Trophoblast cell (in vitro differentiated cells and primary cell): ENCODE data around the gene USP32.

ENCODE experiments used
- DNase-seq, 2 donors: peaks; one replicate each; pipeline ENCODE4 v3.0.0-alpha.2; 2016
- H2AFZ ChIP-seq: 2 replicates; pipeline ENCODE4 v1.6.1; 2013; ENCODE audit warnings: low read length, moderate library complexity, mild to moderate bottlenecking; ENCODE audit not compliant: insufficient read depth, poor library complexity
- H2AK5ac ChIP-seq: 2 replicates; pipeline ENCODE4 v1.6.1; 2013; ENCODE audit warnings: mild to moderate bottlenecking, low read length
- H2BK120ac ChIP-seq: 2 replicates; pipeline ENCODE4 v1.6.1; 2013; ENCODE audit warnings: low read length, mild to moderate bottlenecking, moderate library complexity; ENCODE audit not compliant: insufficient read depth, poor library complexity
- H2BK12ac ChIP-seq: 2 replicates; pipeline ENCODE4 v1.6.1; 2013; ENCODE audit warnings: mild to moderate bottlenecking, low read length, moderate library complexity
- H2BK5ac ChIP-seq: 2 replicates; pipeline ENCODE4 v1.6.1; 2013; ENCODE audit warnings: low read length, low read depth, moderate library complexity, mild to moderate bottlenecking; ENCODE audit not compliant: poor library complexity
- H3K14ac ChIP-seq: 2 replicates; pipeline ENCODE4 v1.6.1; 2013; ENCODE audit warnings: mild to moderate bottlenecking, low read length
- H3K18ac ChIP-seq: 2 replicates; pipeline ENCODE4 v1.6.1; 2013; ENCODE audit warnings: mild to moderate bottlenecking, low read length
- H3K23ac ChIP-seq: 2 replicates; pipeline ENCODE4 v1.6.1; 2013; ENCODE audit warnings: low read length
- H3K27ac ChIP-seq: 2 replicates; pipeline ENCODE4 v1.5.1; 2013; ENCODE audit warnings: low read depth, mild to moderate bottlenecking, inconsistent platforms, low read length, moderate library complexity
- H3K27me3 ChIP-seq: 2 replicates; pipeline ENCODE4 v1.6.1; 2013; ENCODE audit warnings: inconsistent platforms, mild to moderate bottlenecking, low read length, moderate library complexity; ENCODE audit not compliant: insufficient read depth
- H3K36me3 ChIP-seq, 2 experiments: 1 replicate in 1 of 2; 2 replicates in 1 of 2; pipeline ENCODE4 v1.6.1; 2013; ENCODE audit warnings: low read length in 2 of 2, mild to moderate bottlenecking in 2 of 2, moderate library complexity in 1 of 2; ENCODE audit not compliant: insufficient read depth in 2 of 2, control insufficient read depth in 1 of 2
- H3K4ac ChIP-seq: 2 replicates; pipeline ENCODE4 v1.6.1; 2013; ENCODE audit warnings: low read depth, mild to moderate bottlenecking, low read length, moderate library complexity
- H3K4me1 ChIP-seq, 2 experiments: 1 replicate in 1 of 2; 2 replicates in 1 of 2; pipeline ENCODE4 v1.6.1; 2013; ENCODE audit warnings: low read length in 2 of 2, mild to moderate bottlenecking in 2 of 2, moderate library complexity in 1 of 2; ENCODE audit not compliant: insufficient read depth in 2 of 2, control insufficient read depth in 1 of 2
- H3K4me2 ChIP-seq: 2 replicates; pipeline ENCODE4 v1.6.1; 2013; ENCODE audit warnings: inconsistent platforms, mild to moderate bottlenecking, low read length, moderate library complexity
- H3K4me3 ChIP-seq: 2 replicates; pipeline ENCODE4 v1.5.1; 2013; ENCODE audit warnings: mild to moderate bottlenecking, low read depth, low read length, inconsistent platforms
- H3K79me1 ChIP-seq: one replicate; pipeline ENCODE4 v1.6.1; 2013; ENCODE audit warnings: low read length
- H3K79me2 ChIP-seq: 2 replicates; pipeline ENCODE4 v1.6.1; 2013; ENCODE audit warnings: low read length, mild to moderate bottlenecking; ENCODE audit not compliant: control insufficient read depth, insufficient read depth, poor library complexity
- H3K9ac ChIP-seq: 2 replicates; pipeline ENCODE4 v1.6.1; 2013; ENCODE audit warnings: mild to moderate bottlenecking, low read length
- H3K9me3 ChIP-seq: 2 replicates; pipeline ENCODE4 v1.6.1; 2013; ENCODE audit warnings: low read depth, mild to moderate bottlenecking, control low read depth, inconsistent platforms, low read length; ENCODE audit not compliant: insufficient read depth
- H4K12ac ChIP-seq: 2 replicates; pipeline ENCODE4 v1.6.1; 2013; ENCODE audit warnings: low read depth, mild to moderate bottlenecking, low read length, moderate library complexity
- H4K8ac ChIP-seq: 2 replicates; pipeline ENCODE4 v1.6.1; 2013; ENCODE audit warnings: low read depth, mild to moderate bottlenecking, low read length, moderate library complexity
- H4K91ac ChIP-seq: one replicate; pipeline ENCODE4 v1.6.1; 2013; ENCODE audit warnings: low read depth, mild to moderate bottlenecking, low read length, moderate library complexity
- WGBS: extraction: QIAGEN DNeasy Blood & Tissue Kit; methylation state at CpG from one replicate; pipeline ENCODE4 v1.1.7; 2013; ENCODE audit warnings: missing lambda C conversion rate; ENCODE audit not compliant: insufficient read length, insufficient coverage; ENCODE audit errors: extremely low coverage; 5-methylcytosine and 5-hydroxymethylcytosine counted together

Gene USP32

GRCh38 chr17:60403962-60404361 is 12.0 kb upstream of the USP32 start:
- Histone ChIP-seq H3K9me3 (no peaks in the 10 kb centered on the region), H2AK5ac (no peak overlapping the region), H2AFZ (no peak overlapping the region), H4K91ac (no peak overlapping the region), H3K4ac (no peak overlapping the region), H3K9ac (no peak overlapping the region), H3K4me1 (peaks cover 0 to 2% of the 10 kb centered on the region in 2 experiments), H3K27ac (no peak overlapping the region), H3K79me2 (no peaks in the 10 kb centered on the region), H2BK12ac (no peak overlapping the region), H2BK5ac (no peak overlapping the region), H3K36me3 (no peaks in the 10 kb centered on the region), H3K14ac (no peak overlapping the region), H3K27me3 (no peaks in the 10 kb centered on the region), H4K12ac (no peak overlapping the region), H2BK120ac (no peak overlapping the region), H3K18ac (no peak overlapping the region), H3K4me3 (no peak overlapping the region), H4K8ac (no peak overlapping the region), H3K4me2 (no peak overlapping the region), H3K23ac (no peak overlapping the region), H3K79me1 (peaks cover 1% of the 10 kb centered on the region)
- DNase-seq: no peak
- WGBS: no CpG with 5 or more reads among the region's 6 CpGs

- Histone ChIP-seq H3K4me2 (no peak overlapping the region), H2BK12ac (no peak overlapping the region), H3K9me3 (no peaks in the 10 kb centered on the region), H3K4me1 (no peaks in the 10 kb centered on the region), H4K91ac (no peak overlapping the region), H3K14ac (no peak overlapping the region), H3K4ac (no peak overlapping the region), H2BK5ac (no peak overlapping the region), H4K12ac (no peak overlapping the region), H3K9ac (no peak overlapping the region), H2AFZ (no peak overlapping the region), H3K79me1 (no peaks in the 10 kb centered on the region), H2AK5ac (no peak overlapping the region), H3K18ac (no peak overlapping the region), H3K79me2 (no peaks in the 10 kb centered on the region), H3K27me3 (no peaks in the 10 kb centered on the region), H3K27ac (no peak overlapping the region), H3K23ac (no peak overlapping the region), H2BK120ac (no peak overlapping the region), H3K4me3 (no peak overlapping the region), H4K8ac (no peak overlapping the region), H3K36me3 (no peaks in the 10 kb centered on the region)
- no peak for DNase-seq
- WGBS: no CpG with 5 or more reads among the region's 3 CpGs
These were observed 11.5 kb upstream of the USP32 start for GRCh38 chr17:60403523-60403810.

GRCh38 chr17:60401819-60402218 is 9.9 kb upstream of the USP32 start:
- Histone ChIP-seq H2BK5ac (no peak overlapping the region), H3K4me3 (no peak overlapping the region), H3K4me2 (no peak overlapping the region), H3K27ac (no peak overlapping the region), H2BK12ac (no peak overlapping the region), H3K14ac (no peak overlapping the region), H3K18ac (no peak overlapping the region), H2AK5ac (no peak overlapping the region), H3K79me2 (no peaks in the 10 kb centered on the region), H3K36me3 (no peaks in the 10 kb centered on the region), H3K23ac (no peak overlapping the region), H4K8ac (no peak overlapping the region), H3K79me1 (no peaks in the 10 kb centered on the region), H3K9me3 (no peaks in the 10 kb centered on the region), H3K9ac (no peak overlapping the region), H2AFZ (no peak overlapping the region), H4K12ac (no peak overlapping the region), H2BK120ac (no peak overlapping the region), H3K4me1 (no peaks in the 10 kb centered on the region), H3K27me3 (no peaks in the 10 kb centered on the region), H4K91ac (no peak overlapping the region), H3K4ac (no peak overlapping the region)
- no peak for DNase-seq

GRCh38 chr17:60398227-60398959 is 6.5 kb upstream of the USP32 start:
- H3K4ac ChIP-seq: no peak overlapping the region
- H3K36me3 ChIP-seq: no peaks in the 10 kb centered on the region
- H3K9ac ChIP-seq: no peak overlapping the region
- no peak overlapping the region for H2BK12ac ChIP-seq
- no peak overlapping the region for H3K4me2 ChIP-seq
- no peaks in the 10 kb centered on the region for H3K79me1 ChIP-seq
- H3K27me3 ChIP-seq: no peaks in the 10 kb centered on the region
- no peak overlapping the region for H2BK120ac ChIP-seq
- H3K23ac ChIP-seq: no peak overlapping the region
- no peak overlapping the region for H2AFZ ChIP-seq
- no peaks in the 10 kb centered on the region for H3K4me1 ChIP-seq
- H3K9me3 ChIP-seq: no peaks in the 10 kb centered on the region
- H3K27ac ChIP-seq: no peak overlapping the region
- no peak overlapping the region for H2AK5ac ChIP-seq
- no peak overlapping the region for H4K8ac ChIP-seq
- WGBS: no CpG with 5 or more reads among the region's 3 CpGs
- peak in 1 of 2 donors; percentile 28 for DNase-seq
- H4K91ac ChIP-seq: no peak overlapping the region
- no peaks in the 10 kb centered on the region for H3K79me2 ChIP-seq
- no peak overlapping the region for H3K18ac ChIP-seq
- no peak overlapping the region for H2BK5ac ChIP-seq
- no peak overlapping the region for H3K14ac ChIP-seq
- no peak overlapping the region for H4K12ac ChIP-seq
- H3K4me3 ChIP-seq: no peak overlapping the region
